G401.6 (cell line): ENCODE measurements around the gene PKLR.
"Not testable (repeated sequence)": the region's sequence is repeated elsewhere in the genome, so short reads cannot be mapped to it uniquely, and the experiment has no call there.

Experiments
- FAIRE-seq: peaks from 2 replicates; lab custom pipeline; 2012; peaks lifted over from hg19 to GRCh38; lab: Jason Lieb, UNC

PKLR gene

DNA sequence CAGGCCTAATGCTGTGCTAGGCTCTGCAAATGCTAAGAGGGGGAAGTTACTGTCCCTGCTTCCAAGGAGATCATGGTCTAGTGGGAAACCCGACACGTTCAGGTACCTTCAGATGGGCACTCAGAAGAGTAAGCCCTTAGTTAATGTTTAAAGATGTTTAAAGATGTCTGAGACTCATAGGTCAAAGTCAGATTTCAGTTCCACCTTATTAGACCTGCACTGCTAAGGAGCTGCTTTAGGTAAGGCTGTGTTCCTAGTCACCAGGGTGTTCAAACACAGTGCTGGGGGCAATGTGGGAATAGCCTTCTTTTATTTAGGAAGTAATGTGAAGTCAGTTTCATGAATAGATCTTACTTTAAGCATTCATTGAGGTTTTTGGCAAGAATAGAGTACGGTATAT lies 15.7 kb upstream of the PKLR start:
- FAIRE-seq: no peak

DNA sequence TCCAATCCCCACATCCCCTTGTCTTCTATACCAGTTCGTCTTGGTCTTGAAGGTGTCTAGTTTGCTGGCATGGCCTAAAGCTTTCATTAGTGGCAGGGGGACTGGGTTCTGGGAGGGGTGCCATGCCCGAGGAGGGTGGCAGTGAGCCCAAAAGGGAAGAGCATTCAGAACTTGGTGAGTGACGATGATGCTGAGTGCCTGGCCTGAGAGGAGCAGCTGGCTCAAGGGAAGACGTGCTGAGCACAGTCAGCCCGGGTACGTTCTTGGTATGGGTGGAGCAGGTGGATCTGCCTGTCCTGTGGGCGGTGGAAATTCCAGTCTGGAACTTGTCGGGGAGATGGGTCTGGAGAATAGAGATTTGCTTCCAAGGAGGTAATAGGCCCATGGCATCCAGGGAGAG lies 12.0 kb upstream of the PKLR start:
- no peak for FAIRE-seq

GRCh38 chr1:155309423-155310021 lies 8.3 kb upstream of the PKLR start:
- FAIRE-seq: no peak

- FAIRE-seq: peak; percentile 98
Measured at GRCh38 chr1:155308493-155309422, 7.5 kb upstream of the PKLR start, which contains the start of gene FDPS. TSS of gene FDPS (plus strand) at chr1:155308866. CDS start at chr1:155309790, 924 bp downstream.

- no peak for FAIRE-seq
Measured at GRCh38 chr1:155307247-155307740, 6.1 kb upstream of the PKLR start.

DNA sequence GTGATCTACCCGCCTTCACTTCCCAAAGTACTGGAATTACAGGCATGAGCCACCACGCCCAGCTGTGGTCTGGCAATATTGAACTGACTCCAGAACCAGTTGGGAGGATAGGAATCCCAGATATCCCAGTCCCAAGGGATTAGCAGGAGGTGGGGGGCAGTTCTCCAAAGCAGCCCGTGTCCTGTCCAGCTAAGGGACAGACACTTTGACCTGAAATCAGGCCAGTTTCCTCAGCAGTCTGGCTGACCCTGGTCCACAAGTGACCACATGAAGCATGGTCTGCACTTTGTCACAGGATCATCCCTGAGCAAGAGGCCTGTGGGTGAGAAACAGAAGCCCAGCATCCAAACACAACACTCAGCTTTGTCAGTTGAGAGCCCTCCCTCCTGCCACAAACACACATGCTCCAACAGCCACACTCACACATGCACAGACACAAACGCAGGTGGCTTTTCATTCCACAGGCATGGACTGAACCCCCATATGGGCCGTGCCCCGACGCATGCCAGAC lies 4.7 kb upstream of the PKLR start:
- FAIRE-seq: no peak

- FAIRE-seq: no peak
Measured at GRCh38 chr1:155304558-155305063, 3.4 kb upstream of the PKLR start.

- FAIRE-seq: no peak
Measured at GRCh38 chr1:155300553-155301329, 497 bp downstream of the PKLR start.

- FAIRE-seq: no peak
Measured at GRCh38 chr1:155300024-155300423, 1.2 kb downstream of the PKLR start.

- FAIRE-seq: no peak
Measured at GRCh38 chr1:155297384-155297783, 3.9 kb downstream of the PKLR start.

- no peak for FAIRE-seq
Measured at GRCh38 chr1:155296661-155297060, 4.6 kb downstream of the PKLR start.

DNA sequence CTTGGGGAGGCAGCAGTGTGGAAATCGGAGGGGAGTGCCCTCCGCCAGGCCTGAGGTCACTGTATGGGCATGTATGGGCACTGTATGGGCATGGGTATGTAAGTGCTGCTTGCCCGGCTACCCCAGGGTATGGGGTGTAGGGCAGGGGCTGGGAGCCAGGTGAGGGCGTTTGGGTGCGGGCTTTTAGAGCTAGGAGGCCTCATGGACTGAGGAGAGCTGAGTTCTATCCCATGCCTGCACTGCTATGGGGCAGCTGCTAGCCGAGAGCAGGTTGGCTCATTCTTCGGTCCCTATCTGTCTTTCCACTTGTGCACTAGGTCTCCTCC lies 5.3 kb downstream of the PKLR start:
- FAIRE-seq: no peak

DNA sequence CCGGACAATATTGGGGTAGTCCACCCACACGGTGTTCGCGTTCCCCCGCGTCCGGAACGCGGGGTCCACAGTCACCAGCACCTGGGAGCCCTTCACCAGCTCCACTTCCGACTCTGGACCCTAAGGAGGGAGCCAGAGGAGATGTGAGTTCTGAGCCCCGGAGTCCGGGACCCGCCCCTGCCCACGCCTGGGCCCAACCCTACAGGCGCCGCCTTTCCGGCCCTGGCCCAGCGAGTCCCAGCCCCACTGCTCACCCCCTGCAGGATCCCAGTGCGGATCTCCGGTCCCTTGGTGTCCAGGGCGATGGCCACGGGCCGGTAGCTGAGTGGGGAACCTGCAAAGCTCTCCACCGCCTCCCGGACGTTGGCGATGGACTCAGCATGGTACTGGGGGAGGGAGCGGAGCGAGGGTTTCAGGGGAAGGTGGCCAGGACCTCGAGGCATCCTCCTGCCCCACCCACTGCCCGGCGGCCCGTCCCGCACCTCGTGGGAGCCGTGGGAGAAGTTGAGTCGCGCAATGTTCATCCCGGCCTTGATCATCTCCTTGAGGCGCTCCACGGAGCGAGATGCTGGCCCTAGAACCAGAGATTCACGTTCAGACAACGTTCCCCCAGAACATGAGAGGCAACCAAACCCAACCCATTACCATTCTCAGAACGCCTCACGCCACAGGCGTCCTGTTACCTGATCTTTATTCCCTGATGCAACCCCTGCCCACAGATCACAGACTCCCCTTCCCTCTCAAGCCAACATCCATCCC lies 5.9 kb downstream of the PKLR start:
- FAIRE-seq: no peak

DNA sequence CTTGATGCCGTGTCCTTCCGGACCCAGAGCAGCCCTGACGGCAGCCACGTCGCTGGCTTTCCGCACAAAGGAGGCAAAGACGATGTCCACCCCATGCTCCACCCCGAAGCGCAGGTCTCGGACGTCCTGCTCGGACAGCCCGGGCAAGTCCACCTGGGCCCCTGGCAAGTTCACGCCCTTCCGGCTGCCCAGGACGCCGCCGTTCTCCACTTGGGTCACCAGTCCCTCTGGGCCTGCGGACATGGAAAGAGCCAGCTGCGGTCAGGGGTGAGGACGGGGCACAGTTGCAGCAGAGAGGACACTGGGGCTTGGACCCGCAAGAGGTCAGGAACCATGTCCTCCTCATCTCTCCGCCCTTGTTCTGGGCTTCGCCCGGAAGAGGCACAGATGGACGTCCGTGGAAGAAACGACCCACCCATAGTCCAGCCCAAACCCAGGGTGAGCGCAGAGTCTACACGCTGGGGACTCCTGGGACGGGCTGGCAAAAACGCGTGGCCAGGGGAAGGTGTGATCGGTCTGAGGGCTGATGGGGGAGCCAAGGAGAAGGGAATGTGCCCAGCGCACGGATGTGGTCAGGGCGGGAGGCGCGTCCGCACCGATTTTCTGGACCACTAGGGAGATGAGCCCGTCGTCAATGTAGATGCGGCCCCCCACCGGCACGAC lies 6.6 kb downstream of the PKLR start:
- no peak for FAIRE-seq

- FAIRE-seq: no peak
Measured at GRCh38 chr1:155293086-155293749, 8.0 kb downstream of the PKLR start.

DNA sequence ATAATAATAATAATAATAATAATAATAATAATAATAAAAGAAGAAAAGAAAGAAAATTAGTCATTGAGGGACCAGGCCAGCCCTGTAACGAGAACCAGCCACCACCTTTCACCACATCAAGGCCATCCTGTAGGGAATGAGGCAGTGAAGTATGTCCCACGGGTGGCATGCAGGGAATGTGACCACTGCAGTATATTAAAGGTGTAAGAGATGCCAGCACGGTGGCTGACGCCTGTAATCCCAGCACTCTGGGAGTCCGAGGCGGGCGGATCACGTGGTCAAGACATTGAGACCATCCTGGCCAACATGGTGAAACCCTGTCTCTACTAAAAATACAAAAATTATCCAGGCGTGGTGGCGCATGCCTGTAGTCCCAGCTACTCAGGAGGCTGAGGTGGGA lies 10.2 kb downstream of the PKLR start:
- not testable (repeated sequence) for FAIRE-seq

GRCh38 chr1:155287987-155288543 lies 13.2 kb downstream of the PKLR start:
- no peak for FAIRE-seq

DNA sequence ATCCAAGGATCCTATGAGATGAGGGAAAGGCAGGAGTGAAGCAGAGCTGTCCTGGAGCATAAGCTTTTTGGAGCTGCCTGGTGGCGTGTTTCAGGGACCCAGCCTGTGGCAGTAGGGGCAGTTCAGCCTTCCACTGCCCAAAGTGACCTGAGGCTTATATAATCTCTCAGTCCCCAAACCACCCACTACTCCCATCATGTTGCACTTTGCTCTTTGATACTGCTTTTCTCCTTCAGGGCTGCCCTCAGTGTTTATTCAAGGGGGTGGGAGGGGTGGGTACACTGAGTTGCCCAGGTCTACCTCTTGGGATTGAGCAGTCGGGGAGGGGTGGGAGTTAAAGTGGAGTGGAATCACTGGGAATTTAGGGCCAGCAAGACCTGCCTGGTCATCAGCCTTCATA lies 14.7 kb downstream of the PKLR start:
- FAIRE-seq: no peak

DNA sequence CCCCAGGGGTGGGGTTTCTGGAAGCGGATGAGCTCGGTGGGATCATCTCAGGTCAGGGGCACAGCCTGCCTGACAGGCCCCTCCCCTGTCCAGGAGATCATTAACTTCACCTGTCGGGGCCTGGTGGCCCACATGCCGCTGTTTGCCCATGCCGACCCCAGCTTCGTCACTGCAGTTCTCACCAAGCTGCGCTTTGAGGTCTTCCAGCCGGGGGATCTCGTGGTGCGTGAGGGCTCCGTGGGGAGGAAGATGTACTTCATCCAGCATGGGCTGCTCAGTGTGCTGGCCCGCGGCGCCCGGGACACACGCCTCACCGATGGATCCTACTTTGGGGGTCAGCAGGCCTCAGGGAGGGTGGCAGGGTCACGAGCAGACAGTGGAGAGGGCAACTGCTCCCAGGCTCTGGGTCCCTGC lies 15.6 kb downstream of the PKLR start:
- FAIRE-seq: no peak

GRCh38 chr1:155285063-155285462 lies 16.2 kb downstream of the PKLR start:
- FAIRE-seq: no peak
